ENCODE data around the gene IER5. TPM values are rescaled to one million over a fixed set of nuclear protein-coding genes. Genes with fewer than 3 reads are reported as not detected.
A peak's percentile ranks its signal among the peaks of the same experiment; 100 is the strongest.

Gene IER5
- total RNA-seq, 1 donor from 2014 or later: 44.3 TPM

- H3K27ac Mint-ChIP-seq: no peak overlapping the region
- peaks cover 47% of the 10 kb centered on the region for H3K4me1 Mint-ChIP-seq (ENCODE audit: low read depth)
- H3K9me3 Mint-ChIP-seq: no peaks in the 10 kb centered on the region
- intact Hi-C loops (cut with micrococcal nuclease): no loop called here
- DNase-seq (ENCODE audit: low spot score): no peak
- H3K4me3 Mint-ChIP-seq (ENCODE audit: low read depth): peak overlapping the region; percentile 69
- H3K27me3 Mint-ChIP-seq (ENCODE audit: low read depth): no peaks in the 10 kb centered on the region
- H3K36me3 Mint-ChIP-seq (ENCODE audit: low read depth): peaks cover 70% of the 10 kb centered on the region
These were observed 4.5 kb downstream of the IER5 start for GRCh38 chr1:181092883-181093458.

- intact Hi-C loops (cut with micrococcal nuclease): loop anchor here (5.0 kb wide), 1 partner anchor 462 kb away; the partner anchor contains the start of gene XPR1
These were observed 6.1 kb downstream of the IER5 start for GRCh38 chr1:181094416-181095212.

GRCh38 chr1:181095260-181095659 is 6.8 kb downstream of the IER5 start:
- Mint-ChIP-seq H3K36me3 (ENCODE audit: low read depth) (peaks cover 58% of the 10 kb centered on the region), H3K27ac (no peak overlapping the region), H3K9me3 (no peaks in the 10 kb centered on the region), H3K4me3 (ENCODE audit: low read depth) (no peak overlapping the region), H3K4me1 (ENCODE audit: low read depth) (peaks cover 68% of the 10 kb centered on the region), H3K27me3 (ENCODE audit: low read depth) (no peaks in the 10 kb centered on the region)
- no peak for DNase-seq (ENCODE audit: low spot score)
- intact Hi-C loops (cut with micrococcal nuclease): loop anchor here (5.0 kb wide), 1 partner anchor 463 kb away; the partner anchor contains the start of gene XPR1

More at GRCh38 chr1:181094416-181095212, 6.1 kb downstream of the IER5 start:
- Mint-ChIP-seq H3K4me1 (ENCODE audit: low read depth) (peaks cover 62% of the 10 kb centered on the region), H3K9me3 (no peaks in the 10 kb centered on the region), H3K27me3 (ENCODE audit: low read depth) (no peaks in the 10 kb centered on the region), H3K36me3 (ENCODE audit: low read depth) (peaks cover 64% of the 10 kb centered on the region), H3K4me3 (ENCODE audit: low read depth) (no peak overlapping the region), H3K27ac (no peak overlapping the region)
- DNase-seq (ENCODE audit: low spot score): no peak

- Mint-ChIP-seq H3K36me3 (ENCODE audit: low read depth) (peaks cover 53% of the 10 kb centered on the region), H3K27ac (no peak overlapping the region), H3K9me3 (no peaks in the 10 kb centered on the region), H3K4me3 (ENCODE audit: low read depth) (no peak overlapping the region), H3K27me3 (ENCODE audit: low read depth) (no peaks in the 10 kb centered on the region), H3K4me1 (ENCODE audit: low read depth) (peaks cover 73% of the 10 kb centered on the region)
- intact Hi-C loops (cut with micrococcal nuclease): loop anchor here (5.0 kb wide), 1 partner anchor 463 kb away; the partner anchor contains the start of gene XPR1
- DNase-seq (ENCODE audit: low spot score): no peak
These were observed 7.3 kb downstream of the IER5 start for GRCh38 chr1:181095763-181096184.

GRCh38 chr1:181097242-181097641 is 8.7 kb downstream of the IER5 start:
- Mint-ChIP-seq H3K27me3 (ENCODE audit: low read depth) (no peaks in the 10 kb centered on the region), H3K27ac (no peak overlapping the region), H3K4me1 (ENCODE audit: low read depth) (peaks cover 77% of the 10 kb centered on the region), H3K9me3 (no peaks in the 10 kb centered on the region), H3K4me3 (ENCODE audit: low read depth) (no peak overlapping the region), H3K36me3 (ENCODE audit: low read depth) (peaks cover 38% of the 10 kb centered on the region)
- DNase-seq (ENCODE audit: low spot score): no peak
- intact Hi-C loops (cut with micrococcal nuclease): loop anchor here (5.0 kb wide), 1 partner anchor 465 kb away; the partner anchor contains the start of gene XPR1

GRCh38 chr1:181099152-181100014 is 10.9 kb downstream of the IER5 start:
- Mint-ChIP-seq H3K4me1 (ENCODE audit: low read depth) (peaks cover 85% of the 10 kb centered on the region), H3K9me3 (no peaks in the 10 kb centered on the region), H3K4me3 (ENCODE audit: low read depth) (peak overlapping the region; percentile 74), H3K27me3 (ENCODE audit: low read depth) (no peaks in the 10 kb centered on the region), H3K27ac (peak overlapping the region; percentile 98), H3K36me3 (ENCODE audit: low read depth) (peaks cover 18% of the 10 kb centered on the region)
- DNase-seq (ENCODE audit: low spot score): peak; percentile 45
- intact Hi-C loops (cut with micrococcal nuclease): loop anchor here (1.0 to 5.0 kb wide), 5 partner anchors 9 to 597 kb away; partner anchors contain the start of genes ACBD6 and XPR1

- peak overlapping the region; percentile 74 for H3K4me3 Mint-ChIP-seq (ENCODE audit: low read depth)
- no peaks in the 10 kb centered on the region for H3K27me3 Mint-ChIP-seq (ENCODE audit: low read depth)
- H3K27ac Mint-ChIP-seq: peak overlapping the region; percentile 98
- peaks cover 9% of the 10 kb centered on the region for H3K36me3 Mint-ChIP-seq (ENCODE audit: low read depth)
- intact Hi-C loops (cut with micrococcal nuclease): loop anchor here (5.0 kb wide), 1 partner anchor 598 kb away; the partner anchor contains the start of gene ACBD6
- DNase-seq (ENCODE audit: low spot score): no peak
- H3K4me1 Mint-ChIP-seq (ENCODE audit: low read depth): peaks cover 84% of the 10 kb centered on the region
- no peaks in the 10 kb centered on the region for H3K9me3 Mint-ChIP-seq
These were observed 11.8 kb downstream of the IER5 start for GRCh38 chr1:181100015-181100905.

GRCh38 chr1:181100934-181101333 is 12.4 kb downstream of the IER5 start:
- H3K27me3 Mint-ChIP-seq (ENCODE audit: low read depth): peaks cover 2% of the 10 kb centered on the region
- H3K4me3 Mint-ChIP-seq (ENCODE audit: low read depth): peak overlapping the region; percentile 74
- no peak for DNase-seq (ENCODE audit: low spot score)
- H3K27ac Mint-ChIP-seq: peak overlapping the region; percentile 98
- intact Hi-C loops (cut with micrococcal nuclease): loop anchor here (5.0 kb wide), 1 partner anchor 599 kb away; the partner anchor contains the start of gene ACBD6
- no peaks in the 10 kb centered on the region for H3K9me3 Mint-ChIP-seq
- H3K36me3 Mint-ChIP-seq (ENCODE audit: low read depth): peaks cover 4% of the 10 kb centered on the region
- peaks cover 85% of the 10 kb centered on the region for H3K4me1 Mint-ChIP-seq (ENCODE audit: low read depth)

GRCh38 chr1:181101581-181102226 is 13.2 kb downstream of the IER5 start:
- Mint-ChIP-seq H3K36me3 (ENCODE audit: low read depth) (no peaks in the 10 kb centered on the region), H3K4me3 (ENCODE audit: low read depth) (no peak overlapping the region), H3K9me3 (no peaks in the 10 kb centered on the region), H3K4me1 (ENCODE audit: low read depth) (peaks cover 82% of the 10 kb centered on the region), H3K27me3 (ENCODE audit: low read depth) (peaks cover 8% of the 10 kb centered on the region), H3K27ac (no peak overlapping the region)
- intact Hi-C loops (cut with micrococcal nuclease): loop anchor here (5.0 kb wide), 1 partner anchor 599 kb away; the partner anchor contains the start of gene ACBD6
- DNase-seq (ENCODE audit: low spot score): no peak

GRCh38 chr1:181102841-181103240 is 14.3 kb downstream of the IER5 start:
- intact Hi-C loops (cut with micrococcal nuclease): loop anchor here (5.0 kb wide), 1 partner anchor 601 kb away; the partner anchor contains the start of gene ACBD6
- Mint-ChIP-seq H3K27ac (no peak overlapping the region), H3K9me3 (no peaks in the 10 kb centered on the region), H3K36me3 (ENCODE audit: low read depth) (no peaks in the 10 kb centered on the region), H3K27me3 (ENCODE audit: low read depth) (peaks cover 20% of the 10 kb centered on the region), H3K4me3 (ENCODE audit: low read depth) (no peak overlapping the region), H3K4me1 (ENCODE audit: low read depth) (peaks cover 79% of the 10 kb centered on the region)
- no peak for DNase-seq (ENCODE audit: low spot score)

GRCh38 chr1:181103399-181103798 is 14.9 kb downstream of the IER5 start:
- Mint-ChIP-seq H3K27ac (no peak overlapping the region), H3K9me3 (no peaks in the 10 kb centered on the region), H3K4me1 (ENCODE audit: low read depth) (peaks cover 75% of the 10 kb centered on the region), H3K27me3 (ENCODE audit: low read depth) (peaks cover 24% of the 10 kb centered on the region), H3K36me3 (ENCODE audit: low read depth) (no peaks in the 10 kb centered on the region), H3K4me3 (ENCODE audit: low read depth) (no peak overlapping the region)
- no peak for DNase-seq (ENCODE audit: low spot score)
- intact Hi-C loops (cut with micrococcal nuclease): loop anchor here (5.0 kb wide), 1 partner anchor 601 kb away; the partner anchor contains the start of gene ACBD6
